B cell (primary cell): ENCODE measurements around the gene EEF1A2. TPM values are rescaled to one million over a fixed set of nuclear protein-coding genes. Genes with fewer than 3 reads are reported as not detected.

ENCODE experiments used
- ATAC-seq: fragments of 200-7000 bp; cut with Tn5 transposase; one replicate; pipeline ENCODE4 v1.10.0; 2021; ENCODE audit warnings: low read depth, mild to moderate bottlenecking, moderate number of reproducible peaks, moderate library complexity
- CTCF ChIA-PET: fragments of 350-600 bp; sonication (Branson Sonifier 250); formaldehyde crosslinking; loops from one replicate; lab custom pipeline; 2021; ENCODE audit warnings: antibody characterized with exemption, inconsistent platforms; lab: Charles Lee
- POLR2A ChIA-PET: fragments of 350-600 bp; sonication (Branson Sonifier 250); formaldehyde crosslinking; loops from one replicate; lab custom pipeline; 2021; ENCODE audit warnings: antibody characterized with exemption; lab: Charles Lee
- DNase-seq: peaks from one replicate; pipeline ENCODE4 v3.0.0; 2013
- H2AFZ ChIP-seq: 2 replicates; pipeline ENCODE4 v1.6.1; 2012; ENCODE audit warnings: mild to moderate bottlenecking, low read depth, low read length; ENCODE audit not compliant: insufficient read depth, poor library complexity, severe bottlenecking
- H3K27ac ChIP-seq, 2 donors: 1 replicate in 1 of 2; 2 replicates in 1 of 2; pipeline ENCODE4 v1.5.1; 2012 to 2013; ENCODE audit warnings: low read length in 2 of 2, mild to moderate bottlenecking in 2 of 2, moderate library complexity in 1 of 2
- H3K27me3 ChIP-seq, 4 experiments: fragments of 200-600 bp in 1 of 4; sonication (generic) in 1 of 4; replicated peaks in 1 of 4; 1 replicate in 2 of 4; 2 replicates in 2 of 4; pipeline versions ENCODE4 v1.6.1 to v1.7.0; 2013 to 2016; ENCODE audit warnings: low read length in 3 of 4, mild to moderate bottlenecking in 2 of 4, mixed read lengths in 1 of 4, moderate library complexity in 1 of 4; ENCODE audit not compliant: insufficient read depth in 4 of 4, control insufficient read depth in 3 of 4; ENCODE audit errors: control extremely low read depth in 1 of 4
- H3K36me3 ChIP-seq, 2 experiments: replicated peaks in 1 of 2; 1 replicate in 1 of 2; 2 replicates in 1 of 2; pipeline versions ENCODE4 v1.6.1 to v1.7.1; 2013; ENCODE audit warnings: low read length in 1 of 2; ENCODE audit not compliant: insufficient read depth in 2 of 2, control insufficient read depth in 1 of 2; ENCODE audit errors: control extremely low read depth in 1 of 2, extremely low read depth in 1 of 2
- H3K4me1 ChIP-seq, 2 donors: fragments of 200-600 bp in 1 of 2; sonication (generic) in 1 of 2; 1 replicate in 1 of 2; 2 replicates in 1 of 2; pipeline versions ENCODE4 v1.5.1 to v1.6.1; 2013 to 2017; ENCODE audit warnings: low read length in 2 of 2; ENCODE audit not compliant: control insufficient read depth in 2 of 2, insufficient read depth in 2 of 2
- H3K4me2 ChIP-seq: replicated peaks from 2 replicates; pipeline ENCODE3; 2012; ENCODE audit warnings: mild to moderate bottlenecking, low read depth, low read length; ENCODE audit not compliant: poor library complexity, severe bottlenecking
- H3K4me3 ChIP-seq, 5 experiments: fragments of 200-600 bp in 1 of 5; sonication (generic) in 1 of 5; 1 replicate in 3 of 5; 2 replicates in 2 of 5; pipeline versions ENCODE4 v1.5.1 to v1.7.0; 2011 to 2016; ENCODE audit warnings: low read length in 4 of 5, mild to moderate bottlenecking in 4 of 5, low read depth in 2 of 5, control low read depth in 1 of 5, moderate library complexity in 1 of 5; ENCODE audit not compliant: insufficient read depth in 1 of 5; ENCODE audit errors: control extremely low read depth in 1 of 5, extremely low read depth in 1 of 5
- H3K79me2 ChIP-seq: fragments of 200-600 bp; sonication (generic); one replicate; pipeline ENCODE4 v1.6.0; 2016; ENCODE audit warnings: low read length; ENCODE audit not compliant: control insufficient read depth, insufficient read depth
- H3K9ac ChIP-seq: fragments of 200-600 bp; sonication (generic); 2 replicates; pipeline ENCODE4 v1.6.1; 2017; ENCODE audit warnings: mild to moderate bottlenecking, low read length, moderate library complexity
- H3K9me3 ChIP-seq, 3 donors: one replicate each; pipeline versions ENCODE4 v1.6.1 to v1.7.1; 2013; ENCODE audit warnings: low read length in 2 of 3; ENCODE audit not compliant: control insufficient read depth in 2 of 3, insufficient read depth in 1 of 3; ENCODE audit errors: control extremely low read depth in 1 of 3
- H4K20me1 ChIP-seq: 2 replicates; pipeline ENCODE4 v1.6.0; 2012; ENCODE audit warnings: mild to moderate bottlenecking, low read length; ENCODE audit not compliant: insufficient read depth, control insufficient read depth, poor library complexity, severe bottlenecking
- H3K27ac Mint-ChIP-seq: one replicate; pipeline ENCODE4 v1.8.0; 2021; ENCODE audit warnings: mixed read lengths
- H3K27me3 Mint-ChIP-seq: one replicate; pipeline ENCODE4 v1.8.0; 2021; ENCODE audit warnings: mixed read lengths
- H3K4me1 Mint-ChIP-seq: one replicate; pipeline ENCODE4 v1.8.0; 2021; ENCODE audit warnings: mixed read lengths
- H3K4me3 Mint-ChIP-seq: one replicate; pipeline ENCODE4 v1.8.0; 2021; ENCODE audit warnings: mixed read lengths
- H3K9me3 Mint-ChIP-seq: one replicate; pipeline ENCODE4 v1.8.0; 2022; ENCODE audit warnings: mixed read lengths; ENCODE audit not compliant: insufficient read depth
- EZH2 ChIP-seq: IDR thresholded peaks from 2 replicates; pipeline ENCODE4 v1.6.1; 2012; ENCODE audit warnings: borderline replicate concordance, low read depth, mild to moderate bottlenecking, moderate library complexity, low read length; ENCODE audit not compliant: insufficient read depth, poor library complexity, severe bottlenecking
- WGBS: methylation state at CpG from one replicate; pipeline ENCODE4 v1.1.5; 2013; ENCODE audit warnings: missing lambda C conversion rate; ENCODE audit not compliant: insufficient coverage; 5-methylcytosine and 5-hydroxymethylcytosine counted together
- intact Hi-C: fragments of 100-400 bp; cut with micrococcal nuclease; formaldehyde crosslinking; loops from one replicate; pipeline ENCODE4 v1.10.0; 2022
- polyA plus RNA-seq: library from polyadenylated mRNA; depleted of rRNA; stranded (reverse); fragments of >200 nt; gene quantifications from 2 replicates; pipeline ENCODE4 v1.2.3, GENCODE V29; 2012
- total RNA-seq, 2 donors: library from RNA; stranded (reverse); fragments of 120-200 nt in 1 of 2; gene quantifications; 1 replicate in 1 of 2; 2 replicates in 1 of 2; pipeline versions ENCODE4 v1.2.3 to v1.2.4, GENCODE V29; 2013 to 2022
- TF ChIP-seq, protein P1 (sequence below): fragments of 200-600 bp; IDR thresholded peaks from one replicate; pipeline ENCODE4 v1.8.0; 2022; ENCODE audit warnings: antibody characterized with exemption, mild to moderate bottlenecking

The EEF1A2 gene
- total and polyA plus RNA-seq, 2 donors (not counting 1 experiment from before 2014, with no cell fraction given): 2.2 to 2.9 TPM

DNA sequence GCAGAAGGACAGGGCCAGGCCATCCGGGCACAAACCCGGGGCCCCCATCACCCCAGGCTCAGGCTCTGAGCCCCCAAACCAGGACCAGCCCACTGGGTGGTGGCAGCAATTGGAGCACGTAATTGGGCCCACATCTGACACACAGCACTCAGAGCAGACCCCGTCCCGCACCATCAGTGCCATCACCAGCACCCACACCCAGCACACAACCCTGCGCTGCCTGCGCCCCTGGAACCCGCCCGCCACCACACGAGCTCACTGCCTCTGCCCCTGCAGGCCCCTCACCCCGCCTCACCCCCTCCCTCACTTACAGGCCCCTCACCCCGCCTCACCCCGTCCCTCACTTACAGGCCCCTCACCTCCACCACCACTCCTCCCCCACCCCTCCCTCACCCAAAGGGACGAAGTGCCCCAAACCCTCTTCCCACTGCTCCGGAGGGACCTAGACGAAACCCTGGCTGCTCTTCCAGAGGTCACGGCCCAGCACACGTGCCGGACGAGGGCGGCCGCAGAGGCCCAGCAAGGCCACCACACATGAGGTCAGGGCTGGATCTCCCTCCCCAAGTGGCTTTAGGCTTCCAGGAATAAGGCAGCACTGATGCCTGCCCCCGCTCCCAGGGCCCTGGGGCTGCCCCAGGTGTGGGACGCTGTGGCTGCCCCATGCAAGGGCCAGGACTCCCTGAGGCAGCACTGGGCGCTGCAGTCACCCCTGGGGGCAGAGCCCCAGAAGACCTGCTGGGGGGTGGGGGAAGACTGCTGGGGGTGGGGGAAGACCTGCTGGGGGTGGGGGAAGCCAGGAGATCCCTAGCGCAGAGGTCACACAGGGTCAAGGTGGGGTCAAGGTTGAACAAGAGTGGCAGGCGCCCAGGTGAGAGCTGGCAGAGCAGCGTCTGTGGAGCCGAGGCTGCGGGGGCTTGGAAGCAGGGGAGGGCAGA lies 48.8 kb downstream of the EEF1A2 start:
- Mint-ChIP-seq H3K27ac (no peak overlapping the region), H3K27me3 (peaks cover 23% of the 10 kb centered on the region), H3K4me1 (peaks cover 4% of the 10 kb centered on the region), H3K9me3 (no peaks in the 10 kb centered on the region), H3K4me3 (no peak overlapping the region)
- 92% methylated on average over 25 of the region's 30 CpGs for WGBS
- TF ChIP-seq EZH2: no peak
- TF ChIP-seq, protein P1, sequence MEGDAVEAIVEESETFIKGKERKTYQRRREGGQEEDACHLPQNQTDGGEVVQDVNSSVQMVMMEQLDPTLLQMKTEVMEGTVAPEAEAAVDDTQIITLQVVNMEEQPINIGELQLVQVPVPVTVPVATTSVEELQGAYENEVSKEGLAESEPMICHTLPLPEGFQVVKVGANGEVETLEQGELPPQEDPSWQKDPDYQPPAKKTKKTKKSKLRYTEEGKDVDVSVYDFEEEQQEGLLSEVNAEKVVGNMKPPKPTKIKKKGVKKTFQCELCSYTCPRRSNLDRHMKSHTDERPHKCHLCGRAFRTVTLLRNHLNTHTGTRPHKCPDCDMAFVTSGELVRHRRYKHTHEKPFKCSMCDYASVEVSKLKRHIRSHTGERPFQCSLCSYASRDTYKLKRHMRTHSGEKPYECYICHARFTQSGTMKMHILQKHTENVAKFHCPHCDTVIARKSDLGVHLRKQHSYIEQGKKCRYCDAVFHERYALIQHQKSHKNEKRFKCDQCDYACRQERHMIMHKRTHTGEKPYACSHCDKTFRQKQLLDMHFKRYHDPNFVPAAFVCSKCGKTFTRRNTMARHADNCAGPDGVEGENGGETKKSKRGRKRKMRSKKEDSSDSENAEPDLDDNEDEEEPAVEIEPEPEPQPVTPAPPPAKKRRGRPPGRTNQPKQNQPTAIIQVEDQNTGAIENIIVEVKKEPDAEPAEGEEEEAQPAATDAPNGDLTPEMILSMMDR: no peak
- Histone ChIP-seq H3K4me3 (no peak overlapping the region), H4K20me1 (no peaks in the 10 kb centered on the region), H3K79me2 (no peaks in the 10 kb centered on the region), H3K9ac (no peak overlapping the region), H3K9me3 (peaks cover 0 to 5% (median 0%) of the 10 kb centered on the region in 3 donors), H2AFZ (no peak overlapping the region), H3K36me3 (no peaks in the 10 kb centered on the region), H3K4me1 (peaks cover 0 to 10% of the 10 kb centered on the region in 2 donors), H3K27ac (no peak overlapping the region), H3K4me2 (no peak overlapping the region), H3K27me3 (peaks cover 0 to 32% (median 6%) of the 10 kb centered on the region in 4 experiments)
- ChIA-PET CTCF (no interaction called here), POLR2A (no interaction called here)
- DNase-seq (no peak), ATAC-seq (no peak)
- intact Hi-C loops: no loop called here

DNA sequence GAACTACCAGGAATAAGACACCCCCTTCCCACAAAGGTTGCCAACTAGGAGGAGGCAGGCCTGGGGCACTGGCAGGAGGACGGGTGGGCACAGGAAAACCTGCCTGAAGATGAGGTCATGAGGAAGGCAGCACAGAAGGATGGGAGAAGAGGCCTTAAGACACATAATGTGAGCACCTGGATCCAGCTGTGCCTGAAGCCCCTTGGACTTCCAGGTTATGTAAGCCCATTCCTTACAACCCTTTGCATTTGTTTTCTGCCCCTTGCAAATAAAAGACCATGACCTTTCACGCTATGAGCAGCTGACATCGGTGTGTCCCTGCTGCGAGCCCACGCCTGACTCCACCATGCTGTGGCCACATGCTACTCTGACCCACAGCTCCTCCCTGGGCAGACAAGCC lies 49.9 kb downstream of the EEF1A2 start:
- no peak overlapping the region for H3K4me3 ChIP-seq
- H3K4me1 Mint-ChIP-seq: peaks cover 3% of the 10 kb centered on the region
- H3K4me3 Mint-ChIP-seq: no peak overlapping the region
- ATAC-seq: no peak
- no peaks in the 10 kb centered on the region for H4K20me1 ChIP-seq
- DNase-seq: no peak
- no peak overlapping the region for H3K9ac ChIP-seq
- H2AFZ ChIP-seq: no peak overlapping the region
- 91% methylated on average over 5 of the region's 5 CpGs for WGBS
- H3K79me2 ChIP-seq: no peaks in the 10 kb centered on the region
- TF ChIP-seq, protein P1: no peak
- no peak for TF ChIP-seq EZH2
- ChIA-PET POLR2A (no interaction called here), CTCF (no interaction called here)
- no peak overlapping the region for H3K27ac ChIP-seq
- H3K9me3 ChIP-seq: peaks cover 0 to 5% (median 0%) of the 10 kb centered on the region in 3 donors
- intact Hi-C loops: no loop called here
- no peaks in the 10 kb centered on the region for H3K36me3 ChIP-seq
- peaks cover 0 to 26% (median under 1%) of the 10 kb centered on the region in 4 experiments for H3K27me3 ChIP-seq
- peaks cover 0 to 11% of the 10 kb centered on the region in 2 donors for H3K4me1 ChIP-seq
- H3K9me3 Mint-ChIP-seq: no peaks in the 10 kb centered on the region
- no peak overlapping the region for H3K4me2 ChIP-seq
- peaks cover 18% of the 10 kb centered on the region for H3K27me3 Mint-ChIP-seq
- H3K27ac Mint-ChIP-seq: no peak overlapping the region
